K562 (cell line): ENCODE measurements around the gene ZCCHC3. TPM values are rescaled to one million over a fixed set of nuclear protein-coding genes. Genes with fewer than 3 reads are reported as not detected.

ENCODE experiments used
- ATAC-seq: fragments of 200-7000 bp; cut with Tn5 transposase; 3 replicates; pipeline ENCODE4 v1.9.1; 2020; ENCODE audit warnings: moderate library complexity
- BruUV-seq: library from RNA; stranded (reverse); fragments of 400-500 nt; replicated peaks from 2 replicates; lab custom pipeline; 2021; lab: Mats Ljungman, UMichigan
- CTCF ChIA-PET: fragments of 300-600 bp; formaldehyde crosslinking; extraction: SDS; loops from one replicate; lab custom pipeline; 2021; ENCODE audit warnings: low intra/inter-chr PET ratio; lab: Yijun Ruan, JAX
- POLR2A ChIA-PET: fragments of 300-600, 350-650 bp; sonication (Branson Sonifier 250); formaldehyde crosslinking; extraction: SDS; loops from one replicate; lab custom pipeline; 2021; ENCODE audit warnings: antibody characterized with exemption, inconsistent platforms; lab: Yijun Ruan, JAX
- DNase-seq, 4 experiments: peaks; one replicate each; pipeline versions ENCODE4 v3.0.0 to v3.0.0-alpha.2; 2011 to 2018; ENCODE audit warnings: low spot score in 3 of 4, mixed read lengths in 3 of 4; ENCODE audit errors: extremely low read depth in 1 of 4
- FAIRE-seq: peaks from 2 replicates; lab custom pipeline; 2011; peaks lifted over from hg19 to GRCh38; lab: Jason Lieb, UNC
- H2AFZ ChIP-seq: 2 replicates; pipeline ENCODE4 v1.6.0; 2011; ENCODE audit warnings: low read depth, low read length, control low read depth, inconsistent platforms
- H3K27ac ChIP-seq: fragments of 200-600 bp; 3 replicates; pipeline ENCODE4 v1.8.0; 2011; ENCODE audit warnings: low read depth, mild to moderate bottlenecking, control low read depth, inconsistent platforms, low read length, moderate library complexity, mixed read lengths; ENCODE audit errors: extremely low read depth
- H3K27me3 ChIP-seq, 2 experiments: fragments of 300-600 bp in 1 of 2; 2 replicates in 1 of 2; 3 replicates in 1 of 2; pipeline versions ENCODE4 v1.6.0 to v1.8.0; 2011; ENCODE audit warnings: inconsistent platforms in 2 of 2, low read length in 2 of 2, mild to moderate bottlenecking in 1 of 2, mixed read lengths in 1 of 2, moderate library complexity in 1 of 2; ENCODE audit not compliant: control insufficient read depth in 2 of 2, insufficient read depth in 2 of 2
- H3K36me3 ChIP-seq: fragments of 300-600 bp; 3 replicates; pipeline ENCODE4 v1.8.0; 2011; ENCODE audit warnings: mild to moderate bottlenecking, low read length, inconsistent platforms; ENCODE audit not compliant: control insufficient read depth, insufficient read depth
- H3K4me1 ChIP-seq, 2 experiments: fragments of 200-600 bp in 1 of 2; replicated peaks in 1 of 2; 2 replicates in 1 of 2; 3 replicates in 1 of 2; pipeline versions ENCODE4 v1.5.1 to v1.8.0; 2011; ENCODE audit warnings: inconsistent platforms in 2 of 2, low read length in 2 of 2, mild to moderate bottlenecking in 1 of 2, mixed read lengths in 1 of 2, moderate library complexity in 1 of 2; ENCODE audit not compliant: control insufficient read depth in 2 of 2, insufficient read depth in 2 of 2
- H3K4me2 ChIP-seq: 2 replicates; pipeline ENCODE4 v1.6.1; 2011; ENCODE audit warnings: low read length, control low read depth, inconsistent platforms, mixed read lengths; ENCODE audit not compliant: insufficient read depth
- H3K4me3 ChIP-seq: fragments of 200-600 bp; sonication (generic), shearing (Covaris generic); 2 replicates; pipeline ENCODE4 v1.5.1; 2016; ENCODE audit warnings: control low read depth, inconsistent platforms
- H3K79me2 ChIP-seq: fragments of 200-600 bp; 3 replicates; pipeline ENCODE4 v1.8.0; 2011; ENCODE audit warnings: low read length, inconsistent platforms; ENCODE audit not compliant: control insufficient read depth, insufficient read depth
- H3K9ac ChIP-seq, 2 experiments: 2 replicates each; pipeline versions ENCODE4 v1.6.0 to v1.6.1; 2011; ENCODE audit warnings: low read depth in 2 of 2, low read length in 2 of 2, control low read depth in 1 of 2, inconsistent platforms in 1 of 2, mild to moderate bottlenecking in 1 of 2, mixed read lengths in 1 of 2; ENCODE audit not compliant: insufficient read depth in 1 of 2
- H3K9me1 ChIP-seq: one replicate; pipeline ENCODE4 v1.6.0; 2011; ENCODE audit warnings: inconsistent platforms, mild to moderate bottlenecking, low read length, moderate library complexity; ENCODE audit not compliant: control insufficient read depth, insufficient read depth
- H3K9me3 ChIP-seq: replicated peaks from 2 replicates; pipeline ENCODE4 v1.5.1; 2011; ENCODE audit warnings: low read depth, low read length, inconsistent platforms; ENCODE audit not compliant: control insufficient read depth, insufficient read depth
- H4K20me1 ChIP-seq: replicated peaks from 2 replicates; pipeline ENCODE4 v1.6.1; 2011; ENCODE audit warnings: low read length, inconsistent platforms, mixed read lengths; ENCODE audit not compliant: control insufficient read depth, insufficient read depth
- ARNT ChIP-seq, 2 experiments: fragments of 450-650 bp; IDR thresholded peaks; 2 replicates each; pipeline ENCODE4 v1.6.1; 2016; ENCODE audit warnings: mild to moderate bottlenecking in 1 of 2
- DPF2 ChIP-seq: fragments of 450-650 bp; IDR thresholded peaks from 2 replicates; pipeline ENCODE4 v1.6.1; 2016
- KLF10 ChIP-seq: fragments of 250-450 bp; sonication (Bioruptor Pico); IDR thresholded peaks from 2 replicates; pipeline ENCODE4 v1.6.1; 2021; ENCODE audit warnings: matching md5 sums
- RAD21 ChIP-seq, 2 experiments: fragments of 250-450 bp in 1 of 2; fragments of 450-650 bp in 1 of 2; sonication (Bioruptor Pico) in 1 of 2; formaldehyde crosslinking in 1 of 2; IDR thresholded peaks in 1 of 2; conservative IDR thresholded peaks in 1 of 2; 2 replicates each; pipeline versions ENCODE4 v1.4.0 to v1.8.0; 2020 to 2022; ENCODE audit warnings: mild to moderate bottlenecking in 2 of 2, moderate library complexity in 1 of 2
- REST ChIP-seq, 2 experiments: fragments of 450-650 bp; formaldehyde crosslinking in 1 of 2; IDR thresholded peaks; 2 replicates each; pipeline versions ENCODE4 v1.4.0 to v1.6.1; 2014 to 2020; ENCODE audit warnings: mild to moderate bottlenecking in 2 of 2, borderline replicate concordance in 1 of 2, low read depth in 1 of 2
- SMAD2 ChIP-seq: fragments of 150-350 bp; IDR thresholded peaks from 2 replicates; pipeline ENCODE4 v1.6.1; 2014; ENCODE audit warnings: low read depth, mild to moderate bottlenecking, low read length
- TAF9B ChIP-seq: fragments of 450-650 bp; IDR thresholded peaks from 2 replicates; pipeline ENCODE4 v1.6.1; 2018; ENCODE audit warnings: mild to moderate bottlenecking; ENCODE audit not compliant: partially characterized antibody
- ZNF57 ChIP-seq: fragments of 450-650 bp; formaldehyde crosslinking; IDR thresholded peaks from 2 replicates; pipeline ENCODE4 v1.4.0; 2020; ENCODE audit warnings: mild to moderate bottlenecking, moderate library complexity
- WGBS: fragments of 100-300 bp; shearing (Covaris generic); methylation state at CpG from one replicate; pipeline ENCODE4 v1.1.6; 2016; ENCODE audit warnings: low coverage, mixed read lengths; ENCODE audit not compliant: insufficient coverage; ENCODE audit errors: missing lambda C conversion rate; 5-methylcytosine and 5-hydroxymethylcytosine counted together
- in situ Hi-C: fragments of 300-500 bp; cut with MboI; formaldehyde crosslinking; loops from 4 replicates; pipeline ENCODE4 v1.15.0; 2018; ENCODE audit warnings: inconsistent platforms, mixed read lengths
- intact Hi-C: fragments of 100-400 bp; cut with micrococcal nuclease; formaldehyde crosslinking; loops from 2 replicates; pipeline ENCODE4 v1.14.2; 2022
- polyA plus RNA-seq, 8 experiments: library from polyadenylated mRNA; depleted of rRNA in 4 of 8; stranded (reverse) in 5 of 8; unstranded in 3 of 8; fragments of >200 nt; fragmentation: Nextera tagmentation in 2 of 8; fragmentation: Illumina TruSeq in 1 of 8; extraction: Ambion mirVana in 2 of 8; extraction: Trizol in 1 of 8; gene quantifications; 2 replicates each; pipeline versions ENCODE4 v1.2.1 to v1.2.3, GENCODE V29; 2011 to 2014; ENCODE audit warnings: inconsistent platforms in 1 of 8, missing spikeins in 1 of 8
- total RNA-seq, 7 experiments: library from RNA; depleted of rRNA in 6 of 7; stranded (reverse); fragments of >200 nt in 6 of 7; fragmentation: Illumina TruSeq in 2 of 7; extraction: Trizol in 2 of 7; gene quantifications; 2 replicates each; pipeline versions ENCODE4 v1.2.1 to v1.2.3, GENCODE V29; 2011 to 2021; ENCODE audit warnings: low replicate concordance in 1 of 7
- TF ChIP-seq, protein P1 (sequence below): sonication (generic); formaldehyde crosslinking; IDR thresholded peaks from 2 replicates; pipeline ENCODE4 v1.8.0; 2023; ENCODE audit warnings: mild to moderate bottlenecking, missing genetic modification reagents
- TF ChIP-seq, protein P2 (sequence below), 2 experiments: fragments of 450-650 bp; conservative IDR thresholded peaks; 2 replicates each; pipeline ENCODE4 v1.6.1; 2017; ENCODE audit warnings: mild to moderate bottlenecking in 2 of 2, moderate library complexity in 2 of 2

ZCCHC3 gene
- total and polyA plus RNA-seq, 9 of the 15 experiments (the other 6 are each of a cell fraction or from before 2014, with no cell fraction given) = 2.8 to 23.3 (median 16.5) TPM

GRCh38 chr20:309306-309840, 12.0 kb downstream of the ZCCHC3 start:
- DNase-seq = no peak
- H3K27me3 ChIP-seq = no peaks in the 10 kb centered on the region
- ChIA-PET POLR2A (interaction anchor here (0.7 to 2.0 kb wide), 3 partner anchors 9 to 467 kb away, joined by 3 to 7 read pairs (median 4); no protein-coding TSS in a partner anchor), CTCF (no interaction called here)
- BruUV-seq = no TSS peak
- H3K4me2 ChIP-seq = no peak overlapping the region
- intact Hi-C loops (no loop called here), in situ Hi-C loops (no loop called here)
- peak overlapping the region; percentile 76 for H2AFZ ChIP-seq
- no peaks in the 10 kb centered on the region for H3K79me2 ChIP-seq
- H3K36me3 ChIP-seq = no peaks in the 10 kb centered on the region
- H4K20me1 ChIP-seq = no peaks in the 10 kb centered on the region
- FAIRE-seq = no peak
- H3K27ac ChIP-seq = no peak overlapping the region
- no peaks in the 10 kb centered on the region for H3K9me1 ChIP-seq
- TF ChIP-seq SMAD2 (no peak), DPF2 (no peak), REST (IDR thresholded peaks at IDR 0.05; ENCODE audit: borderline replicate concordance) (0 out of 2 replicates have a peak, but pooled peaks have one; percentile 7), REST (CRISPR knock-in tag; IDR thresholded peaks at IDR 0.05; ENCODE audit: low read depth) (no peak), TAF9B (no peak), RAD21 (CRISPR knock-in tag; conservative IDR thresholded peaks at IDR 0.05 in 1 of 2, IDR thresholded peaks at IDR 0.05 in 1 of 2) (peak in 1 of 2 experiments; percentile 37; a peak in 1 of 4 replicates), ARNT (IDR thresholded peaks at IDR 0.05) (no peak), ZNF57 (CRISPR knock-in tag) (no peak), KLF10 (CRISPR knock-in tag) (no peak)
- TF ChIP-seq, protein P1, sequence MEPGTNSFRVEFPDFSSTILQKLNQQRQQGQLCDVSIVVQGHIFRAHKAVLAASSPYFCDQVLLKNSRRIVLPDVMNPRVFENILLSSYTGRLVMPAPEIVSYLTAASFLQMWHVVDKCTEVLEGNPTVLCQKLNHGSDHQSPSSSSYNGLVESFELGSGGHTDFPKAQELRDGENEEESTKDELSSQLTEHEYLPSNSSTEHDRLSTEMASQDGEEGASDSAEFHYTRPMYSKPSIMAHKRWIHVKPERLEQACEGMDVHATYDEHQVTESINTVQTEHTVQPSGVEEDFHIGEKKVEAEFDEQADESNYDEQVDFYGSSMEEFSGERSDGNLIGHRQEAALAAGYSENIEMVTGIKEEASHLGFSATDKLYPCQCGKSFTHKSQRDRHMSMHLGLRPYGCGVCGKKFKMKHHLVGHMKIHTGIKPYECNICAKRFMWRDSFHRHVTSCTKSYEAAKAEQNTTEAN = no peak
- TF ChIP-seq, protein P2, sequence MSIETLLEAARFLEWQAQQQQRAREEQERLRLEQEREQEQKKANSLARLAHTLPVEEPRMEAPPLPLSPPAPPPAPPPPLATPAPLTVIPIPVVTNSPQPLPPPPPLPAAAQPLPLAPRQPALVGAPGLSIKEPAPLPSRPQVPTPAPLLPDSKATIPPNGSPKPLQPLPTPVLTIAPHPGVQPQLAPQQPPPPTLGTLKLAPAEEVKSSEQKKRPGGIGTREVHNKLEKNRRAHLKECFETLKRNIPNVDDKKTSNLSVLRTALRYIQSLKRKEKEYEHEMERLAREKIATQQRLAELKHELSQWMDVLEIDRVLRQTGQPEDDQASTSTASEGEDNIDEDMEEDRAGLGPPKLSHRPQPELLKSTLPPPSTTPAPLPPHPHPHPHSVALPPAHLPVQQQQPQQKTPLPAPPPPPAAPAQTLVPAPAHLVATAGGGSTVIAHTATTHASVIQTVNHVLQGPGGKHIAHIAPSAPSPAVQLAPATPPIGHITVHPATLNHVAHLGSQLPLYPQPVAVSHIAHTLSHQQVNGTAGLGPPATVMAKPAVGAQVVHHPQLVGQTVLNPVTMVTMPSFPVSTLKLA (conservative IDR thresholded peaks at IDR 0.05) = no peak
- H3K4me1 ChIP-seq = peaks cover 0 to 4% of the 10 kb centered on the region in 2 experiments; a peak in 2 of 5 replicates
- WGBS = 15% methylated on average over 6 of the region's 6 CpGs
- H3K9me3 ChIP-seq = no peaks in the 10 kb centered on the region
- no peak overlapping the region for H3K4me3 ChIP-seq
- ATAC-seq = peak; percentile 51
- no peak overlapping the region for H3K9ac ChIP-seq
